NB4 (cell line): ENCODE results near the gene DEXI.
A peak's percentile ranks its signal among the peaks of the same experiment; 100 is the strongest.

Source experiments
- DNase-seq: peaks from one replicate; pipeline ENCODE4 v3.0.0; 2010; ENCODE audit warnings: low read depth
- H3K4me3 ChIP-seq: one replicate; pipeline ENCODE4 v1.5.1; 2011; ENCODE audit warnings: mild to moderate bottlenecking, low read depth, low read length, moderate library complexity
- CTCF ChIP-seq: IDR thresholded peaks from one replicate; pipeline ENCODE4 v1.5.1; 2012; ENCODE audit warnings: low read depth, low read length
- MAX ChIP-seq: IDR thresholded peaks from 2 replicates; pipeline ENCODE4 v1.6.1; 2011; ENCODE audit warnings: low read depth, low read length
- MYC ChIP-seq: IDR thresholded peaks from 2 replicates; pipeline ENCODE4 v1.6.1; 2011; ENCODE audit warnings: low read depth, low read length
- POLR2A ChIP-seq: IDR thresholded peaks from 2 replicates; pipeline ENCODE4 v1.6.1; 2011; ENCODE audit warnings: mild to moderate bottlenecking; ENCODE audit not compliant: insufficient read length; ENCODE audit errors: extremely low read depth

DEXI gene

GRCh38 chr16:10942352-10943063 is at the start of gene DEXI:
Gene DEXI, minus strand, starts transcription at chr16:10942468. Its CDS starts 463 bp downstream, at chr16:10942005.
- TF ChIP-seq MAX (peak; percentile 37; the same call in 1 of the 2 replicates), MYC (no peak), POLR2A (peak; percentile 57)
- DNase-seq, result peak; percentile 92
- peak within 1 kb of the TSS; percentile 69 for H3K4me3 ChIP-seq

GRCh38 chr16:10990378-10990777 is 48.1 kb upstream of the DEXI start:
- no peak for DNase-seq
- TF ChIP-seq MYC, result no peak
- TF ChIP-seq MAX, result no peak
- no peak for TF ChIP-seq POLR2A
- TF ChIP-seq CTCF, result no peak
- H3K4me3 ChIP-seq, result no peak overlapping the region

- no peak overlapping the region for H3K4me3 ChIP-seq
- no peak for DNase-seq
- no peak for TF ChIP-seq POLR2A
Measured at GRCh38 chr16:10989559-10989958, 47.3 kb upstream of the DEXI start.

- H3K4me3 ChIP-seq, result no peak overlapping the region
- TF ChIP-seq CTCF (no peak), MYC (no peak), POLR2A (no peak), MAX (no peak)
- no peak for DNase-seq
Measured at GRCh38 chr16:10988879-10989278, 46.6 kb upstream of the DEXI start.

GRCh38 chr16:10988164-10988803 is 46.0 kb upstream of the DEXI start:
- TF ChIP-seq MYC (no peak), CTCF (peak; percentile 50)
- peak; percentile 26 for DNase-seq
- H3K4me3 ChIP-seq, result no peak overlapping the region

GRCh38 chr16:10987361-10988163 is 45.3 kb upstream of the DEXI start:
- DNase-seq, result no peak
- no peak for TF ChIP-seq MYC
- TF ChIP-seq POLR2A, result no peak
- TF ChIP-seq CTCF, result no peak
- H3K4me3 ChIP-seq, result no peak overlapping the region
